Spleen (tissue), 7 donors: ENCODE measurements around the gene CXCL3.

ENCODE experiments used
- CTCF ChIP-seq, 11 experiments: fragments of 200-600 bp in 7 of 11; fragments of 450-650 bp in 4 of 11; sonication (generic) in 4 of 11; IDR thresholded peaks in 8 of 11; conservative IDR thresholded peaks in 3 of 11; 1 replicate in 7 of 11; 2 replicates in 4 of 11; pipeline versions ENCODE4 v1.4.0 to v1.8.0; 2016 to 2021; ENCODE audit warnings: antibody characterized with exemption in 11 of 11, inconsistent platforms in 4 of 11, mild to moderate bottlenecking in 1 of 11
- POLR2A ChIP-seq, 3 donors: fragments of 450-650 bp; IDR thresholded peaks; one replicate each; pipeline ENCODE4 v1.5.1; 2017; ENCODE audit warnings: antibody characterized with exemption in 3 of 3, mild to moderate bottlenecking in 1 of 3
- POLR2AphosphoS5 ChIP-seq, 3 donors: sonication (generic); formaldehyde crosslinking; IDR thresholded peaks; one replicate each; pipeline ENCODE4 v1.5.1; 2017; ENCODE audit warnings: antibody characterized with exemption in 3 of 3
- donor health status: DM: no; HTN: no; CAD: no; lungs with moderate emphysema.
- donor health status: DM: no; HTN: no; CAD: no.
- donor health status: DM: no; HTN: no; CAD: no.

GRCh38 chr4:74072739-74073138 lies 34.2 kb upstream of the CXCL3 start:
- TF ChIP-seq CTCF (IDR thresholded peaks at IDR 0.05 in 8 of 11, conservative IDR thresholded peaks at IDR 0.05 in 3 of 11): no peak
- no peak for TF ChIP-seq POLR2A (IDR thresholded peaks at IDR 0.05)
- TF ChIP-seq POLR2AphosphoS5 (IDR thresholded peaks at IDR 0.05): no peak
